Activated T-cell treated with anti-CD3 and anti-CD28 coated beads for 4 hours (primary cell): ENCODE data around the gene RAB2B.

Experiments
- DNase-seq: peaks from one replicate; pipeline ENCODE4 v3.0.0-alpha.2; 2020

The RAB2B gene

DNA sequence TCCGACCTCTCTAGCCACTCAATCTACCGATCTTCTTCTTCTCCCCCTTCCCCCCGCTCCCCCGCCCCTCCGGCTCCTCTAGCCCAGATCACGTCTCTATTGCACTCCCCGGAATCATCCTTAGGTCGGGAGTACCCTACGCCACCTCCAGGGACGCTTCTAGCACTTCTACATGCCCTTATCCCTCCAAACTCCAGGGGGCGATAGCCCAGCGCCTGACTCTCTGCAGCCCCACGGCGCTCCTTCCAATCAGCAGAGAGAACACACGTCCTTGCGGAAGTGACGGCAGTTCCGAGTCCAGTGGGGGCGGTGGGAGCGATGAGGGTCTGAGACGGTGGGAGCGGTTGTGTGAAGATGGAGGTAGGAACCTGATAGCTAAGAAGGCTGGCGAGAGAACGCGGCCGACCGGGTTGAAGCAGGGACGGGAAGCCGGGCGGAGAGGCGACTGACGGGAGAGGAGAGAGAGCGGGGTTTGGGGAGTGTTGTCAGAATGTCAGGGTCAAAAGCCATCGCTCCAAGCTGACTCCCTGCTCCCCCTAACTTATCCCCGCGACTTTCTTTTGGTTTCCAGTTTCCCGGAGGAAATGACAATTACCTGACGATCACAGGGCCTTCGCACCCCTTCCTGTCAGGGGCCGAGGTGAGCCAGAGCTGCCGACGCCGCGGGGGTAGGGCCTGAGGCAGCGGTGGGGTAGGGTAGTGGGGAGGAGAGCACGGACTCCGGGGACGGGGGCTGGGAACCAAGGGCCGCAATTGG, at the start of gene RAB2B, which contains the start of gene TOX4:
RAB2B (minus strand) TSS at position 35 of the 757 bp plus-strand sequence. CDS start 87 bp downstream, outside the sequence.
TOX4 (plus strand) TSS at position 271 of the 757 bp plus-strand sequence; CDS start at position 355, 84 bp downstream.
- DNase-seq, result peak; percentile 89

DNA sequence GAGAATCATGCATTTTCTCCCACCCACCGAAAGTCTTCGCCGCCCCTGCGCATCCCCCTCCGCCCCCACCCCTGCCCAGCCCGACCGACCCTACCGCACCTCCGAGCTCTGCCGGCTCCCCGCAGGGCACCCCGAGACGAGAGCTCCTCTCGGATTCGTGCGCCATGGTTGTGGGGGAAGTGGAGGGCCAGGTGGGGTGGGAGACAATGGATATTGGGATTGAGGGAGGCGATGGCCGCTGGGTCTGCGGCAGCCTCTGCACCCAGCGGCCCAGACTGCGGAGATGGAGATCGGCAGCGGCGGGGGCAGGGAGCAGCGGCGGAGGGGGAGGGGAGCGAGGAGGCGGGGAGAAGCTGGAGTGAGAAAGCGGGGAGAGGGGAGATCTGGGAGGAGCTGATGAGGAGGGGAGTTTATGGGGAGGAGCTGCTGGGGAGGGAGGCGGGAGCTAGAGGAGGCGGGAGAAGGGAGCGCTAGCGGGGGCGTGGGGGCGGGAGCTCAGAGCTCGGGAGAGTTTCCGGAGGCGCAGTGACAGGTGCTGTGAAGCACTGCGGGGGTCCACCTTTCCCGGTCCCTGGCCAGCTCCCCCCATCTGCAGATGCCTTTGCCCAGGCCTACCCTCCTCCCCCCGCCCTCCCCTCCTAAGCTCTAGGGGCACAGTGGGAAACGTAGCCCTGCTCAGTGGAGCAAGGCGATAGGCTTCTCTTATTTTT, 49.4 kb upstream of the RAB2B start, which contains the start of gene SALL2:
SALL2 (minus strand) TSS at position 385 of the 710 bp plus-strand sequence; CDS start at position 166, 219 bp downstream.
- peak; percentile 56 for DNase-seq

- DNase-seq, result no peak
Observed at GRCh38 chr14:21525571-21525961, 48.8 kb upstream of the RAB2B start.

DNA sequence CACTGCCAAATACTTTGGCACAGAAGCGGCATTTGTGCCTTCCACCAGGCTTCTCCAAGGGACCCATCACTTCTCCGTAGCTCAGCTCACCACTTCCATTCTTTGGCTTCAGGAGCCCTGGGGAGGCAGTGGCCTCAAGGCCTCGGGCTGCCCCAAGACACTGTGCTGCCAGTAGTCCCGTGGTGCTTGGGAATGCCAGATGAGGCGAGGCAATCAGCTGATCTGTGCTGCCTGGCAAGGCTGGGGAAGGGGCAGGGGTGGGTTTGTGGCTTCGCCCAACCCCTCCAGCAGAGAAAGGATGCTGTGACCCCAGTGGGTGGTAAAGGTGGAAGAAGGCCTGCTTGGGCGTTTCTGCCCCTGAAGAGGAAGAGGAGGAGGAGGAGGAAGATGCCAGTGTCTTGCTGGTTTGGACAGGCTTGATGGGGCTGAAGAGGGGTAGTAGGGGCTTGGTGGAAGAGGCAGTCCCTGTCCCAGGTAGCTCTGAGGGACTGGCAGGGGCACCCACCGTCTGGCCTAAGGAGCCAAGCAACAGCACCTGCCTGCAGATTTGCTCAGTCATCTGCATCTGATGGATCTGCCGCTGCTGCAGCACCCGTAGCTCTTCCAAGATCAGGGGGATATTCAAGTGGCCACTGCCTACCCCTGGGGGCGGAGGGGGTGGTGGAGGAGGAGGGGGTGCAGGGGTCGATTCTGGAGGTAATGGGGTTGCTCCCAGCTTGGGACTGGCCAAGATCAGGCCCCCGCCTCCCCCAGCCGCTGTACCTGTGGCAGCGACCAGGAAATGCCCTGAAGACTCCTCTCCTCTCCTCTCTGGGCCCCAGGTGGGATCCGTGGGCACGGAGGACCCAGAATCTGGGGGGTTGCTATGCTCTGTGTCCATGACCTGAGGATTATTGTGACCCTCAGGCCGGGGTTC, 48.1 kb upstream of the RAB2B start:
- DNase-seq, result no peak

GRCh38 chr14:21523203-21523602, 46.4 kb upstream of the RAB2B start:
- DNase-seq, result no peak

GRCh38 chr14:21521501-21521900, 44.7 kb upstream of the RAB2B start:
- DNase-seq, result no peak

DNA sequence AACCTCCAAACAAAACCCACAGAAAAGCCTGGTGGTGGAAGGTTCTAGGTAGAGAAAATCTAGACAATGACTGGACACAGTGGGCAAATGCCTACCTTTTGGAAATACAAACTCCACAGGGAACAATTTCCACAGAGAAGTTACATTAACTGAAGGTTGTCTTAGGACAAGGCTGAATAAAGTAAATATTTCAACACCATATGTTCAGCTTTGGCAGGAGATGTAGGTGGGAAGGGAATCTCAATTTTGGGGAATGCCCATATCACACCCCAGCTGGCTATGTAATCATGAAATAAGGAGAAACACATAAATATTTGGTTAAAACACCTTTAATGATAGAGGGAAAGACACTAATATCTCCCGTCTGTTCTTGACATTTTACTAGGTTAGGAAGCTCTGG, 44.0 kb upstream of the RAB2B start:
- DNase-seq, result no peak

DNA sequence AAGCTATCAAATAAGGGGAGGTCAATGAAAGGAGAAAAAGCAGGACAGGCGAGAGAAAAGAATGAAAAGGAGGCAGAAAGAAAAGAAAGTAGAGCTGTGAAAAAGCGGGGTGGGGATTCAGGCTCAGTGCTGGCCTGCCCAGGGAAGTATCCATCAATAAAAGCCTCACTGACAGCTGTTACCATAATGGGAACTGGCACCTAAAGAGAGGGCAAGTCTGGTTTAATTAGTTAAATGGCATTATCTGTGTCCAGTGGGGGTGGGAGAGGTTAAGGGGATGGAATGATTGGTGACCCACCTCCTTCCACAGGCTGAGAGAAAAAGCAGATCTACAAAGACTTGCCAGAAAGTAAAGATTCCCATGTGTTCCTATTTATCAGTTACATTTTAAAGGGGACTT, 42.0 kb upstream of the RAB2B start:
- no peak for DNase-seq

DNA sequence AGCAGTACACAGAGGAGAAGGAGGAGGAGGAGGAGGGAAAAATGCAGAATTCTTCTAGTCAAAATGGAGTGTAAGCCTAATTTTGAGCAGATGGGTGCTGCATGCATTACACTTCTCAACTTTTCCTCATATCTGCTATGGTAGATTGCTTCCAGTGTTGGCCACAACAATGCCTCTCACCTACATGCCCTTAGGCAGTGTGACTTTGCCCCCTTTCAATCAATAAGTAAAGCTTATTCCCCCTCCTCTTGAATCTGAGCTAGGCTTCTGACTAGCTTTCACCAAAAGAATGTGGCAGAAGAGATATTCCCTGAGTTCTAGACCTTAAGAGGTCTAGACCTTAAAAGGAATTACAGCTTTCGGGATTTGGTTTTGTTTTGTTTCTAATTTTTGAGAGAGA, 37.6 kb upstream of the RAB2B start:
- no peak for DNase-seq

DNA sequence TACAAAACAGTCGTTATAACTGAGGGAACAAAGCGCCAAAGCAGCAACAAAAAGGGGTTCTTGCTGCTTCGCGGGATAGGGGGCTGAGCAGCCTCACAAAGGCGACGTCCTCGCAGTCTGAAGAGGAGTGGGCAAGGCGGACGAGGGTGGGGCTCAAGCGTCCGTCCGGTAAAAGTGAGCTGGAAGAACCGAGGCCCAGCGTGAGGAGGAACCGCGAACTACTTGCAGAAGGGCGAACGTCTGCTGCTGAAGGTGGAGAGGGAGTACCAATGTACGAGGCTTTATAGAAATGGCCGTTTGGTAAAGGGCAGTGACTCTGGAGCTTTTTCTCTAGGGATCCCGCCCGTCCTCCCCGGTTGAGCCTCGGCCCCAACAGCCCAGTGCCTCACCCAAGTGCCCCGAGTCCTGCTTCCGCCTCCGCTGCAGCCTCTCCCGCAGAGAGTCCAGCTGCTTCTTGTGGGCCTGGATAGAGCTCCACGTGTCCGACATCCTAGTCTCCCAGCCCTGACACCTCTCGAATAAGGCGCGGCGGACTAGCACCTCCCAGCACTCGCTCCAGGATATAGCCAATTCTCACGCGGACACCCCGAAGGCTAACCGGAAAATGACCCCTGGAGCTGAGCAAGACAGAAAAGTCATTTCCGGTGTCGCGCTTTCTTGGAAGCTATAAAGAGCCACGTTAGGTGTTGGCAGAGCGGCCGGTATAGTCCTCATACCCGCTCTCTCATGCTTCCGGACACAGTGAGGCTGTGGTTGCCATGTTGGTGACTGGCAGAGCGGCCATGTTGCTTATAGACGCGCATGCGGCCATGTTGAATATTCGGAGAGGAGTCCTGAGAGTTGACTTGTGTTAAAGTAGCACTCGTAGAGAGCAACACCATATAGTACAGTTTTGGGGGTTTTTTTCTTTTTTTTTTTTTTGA, 34.2 kb upstream of the RAB2B start, which contains the start of gene METTL3:
METTL3 (minus strand) TSS at position 606 of the 923 bp plus-strand sequence; CDS start at position 489, 117 bp downstream.
- peak; percentile 87 for DNase-seq

GRCh38 chr14:21509432-21510143, 32.8 kb upstream of the RAB2B start:
- DNase-seq, result no peak

DNA sequence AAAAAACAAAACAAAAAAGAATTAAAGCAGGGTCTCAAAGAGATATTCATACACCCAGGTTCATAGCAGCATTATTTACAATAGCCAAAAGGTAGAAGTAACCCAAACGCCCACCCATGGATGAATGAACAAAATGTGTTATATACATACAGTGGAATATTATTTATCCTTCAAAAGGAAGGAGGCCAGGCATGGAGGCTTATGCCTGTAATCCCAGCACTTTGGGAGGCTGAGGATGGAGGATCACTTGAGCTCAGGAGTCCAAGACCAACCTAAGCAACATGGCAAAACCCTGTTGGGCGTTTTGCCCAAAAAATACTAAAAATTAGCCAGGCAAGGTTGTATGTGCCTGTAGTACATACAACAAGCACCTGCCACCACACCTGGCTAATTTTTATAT, 29.8 kb upstream of the RAB2B start:
- no peak for DNase-seq

GRCh38 chr14:21505012-21505553, 28.3 kb upstream of the RAB2B start:
- DNase-seq, result no peak

DNA sequence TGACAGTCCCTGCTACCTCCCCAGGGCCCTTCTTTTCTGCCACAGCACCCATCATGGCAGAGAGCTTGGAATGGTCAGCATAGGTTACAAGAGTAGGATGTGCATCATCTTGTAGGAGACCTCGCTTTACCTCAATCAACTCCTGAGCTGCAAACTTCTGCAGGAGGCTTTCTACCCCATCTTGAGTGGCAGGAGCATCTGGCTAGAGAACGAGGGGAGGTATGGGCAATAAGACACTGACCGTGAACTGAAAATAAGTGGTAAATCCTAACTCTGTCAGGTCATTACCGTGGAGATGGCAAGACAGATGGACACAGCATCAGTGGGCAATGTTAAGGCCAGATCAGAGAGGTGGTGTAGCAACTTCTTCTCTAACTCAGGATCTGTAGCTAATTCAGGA, 26.6 kb upstream of the RAB2B start:
- no peak for DNase-seq

GRCh38 chr14:21501568-21501967, 24.8 kb upstream of the RAB2B start:
- DNase-seq, result no peak

DNA sequence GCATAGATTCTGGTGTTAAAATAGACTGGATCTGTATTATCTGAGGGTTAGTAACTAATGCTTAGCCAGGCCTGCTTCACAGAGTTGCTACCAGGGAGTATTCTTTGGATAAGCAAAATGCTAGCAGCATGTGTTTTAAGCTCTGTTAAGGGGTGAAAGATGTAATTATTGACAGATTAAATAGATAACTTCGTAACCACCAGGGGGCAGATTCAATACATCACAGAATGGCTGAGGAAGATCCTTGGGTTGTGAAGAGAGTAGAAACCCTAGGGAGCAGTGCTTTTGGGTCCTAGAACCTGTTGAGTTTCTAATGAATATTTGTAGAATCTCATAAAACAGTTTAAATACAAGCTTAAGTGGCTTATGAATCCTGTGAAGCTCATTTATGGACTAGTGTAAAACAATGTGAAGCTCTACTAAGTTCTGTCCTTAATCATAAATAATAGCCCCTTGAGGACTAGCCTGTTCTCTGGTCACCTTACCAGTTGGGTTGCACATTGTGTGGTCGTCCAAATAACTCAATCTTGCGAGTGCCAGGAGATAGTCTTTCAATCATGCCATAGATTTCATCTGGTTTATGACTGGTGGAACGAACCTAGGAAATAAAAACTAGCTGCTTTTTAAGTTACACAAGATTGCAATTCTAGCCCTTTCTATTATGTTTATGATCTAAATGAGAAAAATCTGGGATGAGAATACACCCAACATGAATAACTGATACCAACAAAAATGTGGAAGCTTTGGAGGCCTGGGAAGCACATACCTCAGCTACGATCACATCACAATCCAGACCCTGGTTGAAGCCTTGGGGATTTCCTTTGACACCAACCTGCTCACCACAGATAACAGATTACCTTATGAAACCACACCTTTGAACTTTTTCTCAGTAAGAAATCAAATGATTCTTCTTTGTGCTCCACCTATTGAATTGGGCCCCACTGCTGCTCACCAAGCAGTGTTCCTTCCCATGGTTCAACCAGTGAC, 22.1 kb upstream of the RAB2B start:
- DNase-seq, result peak; percentile 28

GRCh38 chr14:21496453-21496852, 19.7 kb upstream of the RAB2B start:
- DNase-seq, result no peak

GRCh38 chr14:21494902-21495762, 18.4 kb upstream of the RAB2B start:
- no peak for DNase-seq
